Natural killer cell treated with Interleukin-12 subunit alpha and Interleukin-12 subunit beta and Interleukin-15 and Interleukin-18, amount 100 ng/mL, for 72 hours (primary cell): ENCODE results near the gene KIR2DL4. TPM values are rescaled to one million over a fixed set of nuclear protein-coding genes. Genes with fewer than 3 reads are reported as not detected.
"Not testable (repeated sequence)": the region's sequence is repeated elsewhere in the genome, so short reads cannot be mapped to it uniquely, and the experiment has no call there.

ENCODE experiments used
- ATAC-seq, 2 donors: fragments of 150-1000 bp; cut with Tn5 transposase in 1 of 2; sonication (Bioruptor Pico), chemical (Tn5 transposase) in 1 of 2; 2 replicates each; pipeline ENCODE4 v1.10.0; 2021
- DNase-seq: peaks from one replicate; pipeline ENCODE4 v3.0.0; 2022; ENCODE audit warnings: low spot score
- H3K27ac Mint-ChIP-seq, 2 donors: 1 replicate in 1 of 2; 2 replicates in 1 of 2; pipeline ENCODE4 v1.8.0; 2022; ENCODE audit warnings: mixed read lengths in 2 of 2, mild to moderate bottlenecking in 1 of 2, moderate library complexity in 1 of 2
- H3K27me3 Mint-ChIP-seq, 2 donors: 1 replicate in 1 of 2; 2 replicates in 1 of 2; pipeline ENCODE4 v1.8.0; 2022; ENCODE audit warnings: mixed read lengths in 2 of 2
- H3K36me3 Mint-ChIP-seq: one replicate; pipeline ENCODE4 v1.8.0; 2022; ENCODE audit warnings: mixed read lengths
- H3K4me1 Mint-ChIP-seq, 2 donors: 1 replicate in 1 of 2; 2 replicates in 1 of 2; pipeline ENCODE4 v1.8.0; 2022; ENCODE audit warnings: low read depth in 2 of 2, mixed read lengths in 2 of 2, mild to moderate bottlenecking in 1 of 2
- H3K4me3 Mint-ChIP-seq: one replicate; pipeline ENCODE4 v1.8.0; 2022; ENCODE audit warnings: mixed read lengths
- H3K9me3 Mint-ChIP-seq: 2 replicates; pipeline ENCODE4 v1.8.0; 2022; ENCODE audit warnings: mixed read lengths
- total RNA-seq, 2 donors: library from RNA; stranded (reverse); gene quantifications; one replicate each; pipeline ENCODE4 v1.2.3, GENCODE V29; 2022

Gene KIR2DL4
- total RNA-seq, 2 donors from 2014 or later = 4.2 to 6.6 TPM

DNA sequence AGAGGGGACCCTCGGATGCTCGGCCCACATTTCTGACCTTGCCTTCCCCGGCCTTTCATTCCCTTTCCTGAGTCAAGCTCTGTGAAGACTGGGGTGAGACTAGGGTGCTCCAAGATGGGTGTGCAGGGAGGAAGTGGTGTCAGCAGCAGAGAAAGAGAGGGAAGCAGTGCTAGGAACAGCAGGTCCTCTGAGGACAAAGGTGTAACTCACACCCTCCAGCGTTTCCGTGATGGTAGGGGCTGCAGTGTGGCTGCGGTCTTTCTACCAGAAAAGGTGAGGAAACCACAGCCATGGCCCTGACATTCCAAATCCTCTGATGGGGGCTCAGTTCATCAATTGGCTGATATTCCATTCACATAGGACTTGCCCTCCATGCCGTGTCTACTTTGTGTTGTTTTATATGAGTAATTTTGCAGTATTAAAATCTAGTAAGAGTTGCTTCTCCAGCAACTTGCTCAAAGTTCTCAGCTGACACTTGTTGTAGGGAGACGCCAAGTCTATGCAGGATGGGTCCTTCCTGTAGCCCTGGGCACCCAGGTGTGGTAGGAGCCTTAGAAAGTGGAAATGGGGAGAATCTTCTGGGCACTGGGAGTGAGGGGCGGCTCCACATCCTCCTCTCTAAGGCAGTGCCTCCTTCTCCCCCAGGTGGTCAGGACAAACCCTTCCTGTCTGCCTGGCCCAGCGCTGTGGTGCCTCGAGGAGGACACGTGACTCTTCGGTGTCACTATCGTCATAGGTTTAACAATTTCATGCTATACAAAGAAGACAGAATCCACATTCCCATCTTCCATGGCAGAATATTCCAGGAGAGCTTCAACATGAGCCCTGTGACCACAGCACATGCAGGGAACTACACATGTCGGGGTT, 14.5 kb downstream of the KIR2DL4 start:
- peak overlapping the region; percentile 92 to 95 for H3K27ac Mint-ChIP-seq
- H3K27me3 Mint-ChIP-seq = peaks cover 3 to 7% of the 10 kb centered on the region in 2 donors
- peaks cover 45 to 46% of the 10 kb centered on the region in 2 donors for H3K4me1 Mint-ChIP-seq
- no peaks in the 10 kb centered on the region for H3K9me3 Mint-ChIP-seq
- H3K4me3 Mint-ChIP-seq = peak overlapping the region; percentile 87
- ATAC-seq = peak; percentile 56 to 75
- H3K36me3 Mint-ChIP-seq = no peaks in the 10 kb centered on the region
- no peak for DNase-seq

DNA sequence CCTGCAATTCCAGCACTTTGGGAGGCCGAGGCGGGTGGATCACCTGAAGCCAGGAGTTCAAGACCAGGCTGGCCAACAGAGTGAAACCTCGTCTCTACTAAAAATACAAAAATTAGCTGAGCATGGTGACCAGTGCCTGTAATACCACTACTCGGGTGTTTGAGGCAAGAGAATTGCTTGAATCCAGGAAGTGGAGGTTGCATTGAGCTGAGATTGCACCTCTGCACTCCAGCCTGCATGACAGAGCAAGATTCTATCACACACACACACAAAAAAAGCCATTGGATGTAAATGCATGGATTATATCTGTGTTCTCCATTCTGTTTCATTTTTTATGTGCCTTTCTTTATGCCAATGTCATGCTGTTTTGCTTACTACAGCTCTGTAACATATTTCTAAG, 21.0 kb downstream of the KIR2DL4 start:
- not testable (repeated sequence) for H3K36me3 Mint-ChIP-seq, H3K9me3 Mint-ChIP-seq

GRCh38 chr19:54825326-54825725, 21.9 kb downstream of the KIR2DL4 start:
- H3K36me3 Mint-ChIP-seq, H3K27ac Mint-ChIP-seq, H3K9me3 Mint-ChIP-seq, H3K4me3 Mint-ChIP-seq, ATAC-seq, DNase-seq: not testable (repeated sequence)
- peaks cover 5 to 12% of the 10 kb centered on the region in 2 donors for H3K27me3 Mint-ChIP-seq
- H3K4me1 Mint-ChIP-seq = peaks cover 7 to 15% of the 10 kb centered on the region in 2 donors

More for the DNA sequence above, 21.0 kb downstream of the KIR2DL4 start:
- Mint-ChIP-seq H3K27me3 (peaks cover 5 to 12% of the 10 kb centered on the region in 2 donors), H3K4me1 (peaks cover 9 to 18% of the 10 kb centered on the region in 2 donors)
- not testable (repeated sequence) for ATAC-seq, H3K27ac Mint-ChIP-seq, H3K4me3 Mint-ChIP-seq, DNase-seq

DNA sequence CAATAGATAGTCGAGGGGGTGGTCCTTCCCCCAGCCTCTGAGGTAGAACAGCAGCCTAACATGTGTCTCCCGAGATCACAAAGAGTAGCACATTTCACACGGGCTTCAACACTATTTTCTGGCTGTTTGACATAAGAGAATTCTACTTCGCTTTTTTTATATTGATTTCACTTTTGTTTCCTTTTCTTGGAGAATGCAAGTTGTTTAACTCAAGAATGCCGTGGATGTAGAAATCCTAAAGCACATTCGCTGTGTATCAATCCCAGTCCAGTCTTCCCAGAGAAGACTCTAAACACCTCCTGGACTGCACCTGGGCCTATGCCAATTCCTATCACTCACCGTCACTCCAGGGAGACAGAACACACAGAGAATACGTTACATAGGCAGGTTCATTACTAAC, 24.7 kb downstream of the KIR2DL4 start:
- peaks cover 16 to 17% of the 10 kb centered on the region in 2 donors for H3K4me1 Mint-ChIP-seq
- ATAC-seq, H3K36me3 Mint-ChIP-seq, H3K27me3 Mint-ChIP-seq, H3K4me3 Mint-ChIP-seq, DNase-seq, H3K9me3 Mint-ChIP-seq: not testable (repeated sequence)
- H3K27ac Mint-ChIP-seq = peak overlapping the region in 1 of 2 donors; percentile 31

DNA sequence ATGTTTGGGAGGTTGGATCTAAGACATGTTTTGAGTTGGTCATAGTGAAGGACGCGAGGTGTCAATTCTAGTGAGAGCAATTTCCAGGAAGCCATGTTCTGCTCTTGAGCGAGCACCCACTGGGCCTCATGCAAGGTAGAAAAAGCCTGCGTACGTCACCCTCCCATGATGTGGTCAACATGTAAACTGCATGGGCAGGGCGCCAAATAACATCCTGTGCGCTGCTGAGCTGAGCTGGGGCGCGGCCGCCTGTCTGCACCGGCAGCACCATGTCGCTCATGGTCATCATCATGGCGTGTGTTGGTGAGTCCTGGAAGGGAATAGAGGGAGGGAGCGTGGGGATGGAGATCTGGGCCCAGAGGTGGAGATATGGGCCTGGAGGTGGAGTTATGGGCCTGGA, 29.1 kb downstream of the KIR2DL4 start, which contains the start of gene KIR2DS4:
TSS of gene KIR2DS4 (plus strand) at position 181 of the 400 bp plus-strand sequence.
- not testable (repeated sequence) for DNase-seq, H3K9me3 Mint-ChIP-seq, ATAC-seq, H3K36me3 Mint-ChIP-seq, H3K27me3 Mint-ChIP-seq
- H3K4me1 Mint-ChIP-seq = peaks cover 42 to 48% of the 10 kb centered on the region in 2 donors
- peak within 1 kb of the TSS; percentile 80 to 98 for H3K27ac Mint-ChIP-seq
- H3K4me3 Mint-ChIP-seq = peak within 1 kb of the TSS; percentile 94

- H3K4me3 Mint-ChIP-seq = peak overlapping the region; percentile 69
- H3K27ac Mint-ChIP-seq = peak overlapping the region; percentile 28 to 68
- not testable (repeated sequence) for DNase-seq, H3K9me3 Mint-ChIP-seq
- peaks cover 16% of the 10 kb centered on the region for H3K36me3 Mint-ChIP-seq
- H3K27me3 Mint-ChIP-seq = peaks cover 0 to 13% of the 10 kb centered on the region in 2 donors
- peaks cover 41 to 63% of the 10 kb centered on the region in 2 donors for H3K4me1 Mint-ChIP-seq
- peak; percentile 73 to 95 for ATAC-seq
Observed at GRCh38 chr19:54835126-54835525, 31.7 kb downstream of the KIR2DL4 start.

- Mint-ChIP-seq H3K27me3 (peaks cover 0 to 13% of the 10 kb centered on the region in 2 donors), H3K36me3 (peaks cover 16% of the 10 kb centered on the region), H3K4me1 (peaks cover 34 to 58% of the 10 kb centered on the region in 2 donors), H3K4me3 (peak overlapping the region; percentile 5)
- not testable (repeated sequence) for ATAC-seq, DNase-seq, H3K9me3 Mint-ChIP-seq, H3K27ac Mint-ChIP-seq
Observed at GRCh38 chr19:54837522-54837921, 34.1 kb downstream of the KIR2DL4 start.

GRCh38 chr19:54843171-54843570, 39.8 kb downstream of the KIR2DL4 start:
- not testable (repeated sequence) for ATAC-seq, H3K4me3 Mint-ChIP-seq, DNase-seq, H3K27ac Mint-ChIP-seq, H3K9me3 Mint-ChIP-seq
- Mint-ChIP-seq H3K27me3 (peaks cover 5 to 17% of the 10 kb centered on the region in 2 donors), H3K4me1 (peaks cover 0 to 10% of the 10 kb centered on the region in 2 donors), H3K36me3 (peaks cover 15% of the 10 kb centered on the region)

GRCh38 chr19:54850061-54850640, 46.7 kb downstream of the KIR2DL4 start, which contains the start of gene KIR3DL2:
KIR3DL2 (plus strand) TSS chr19:54850443; CDS start chr19:54850476, 33 bp downstream.
- ATAC-seq = peak in 1 of 2 donors; percentile 83
- H3K27ac Mint-ChIP-seq = peak within 1 kb of the TSS; percentile 83 to 99
- peaks cover 16 to 32% of the 10 kb centered on the region in 2 donors for H3K4me1 Mint-ChIP-seq
- not testable (repeated sequence) for H3K9me3 Mint-ChIP-seq, H3K36me3 Mint-ChIP-seq, DNase-seq, H3K27me3 Mint-ChIP-seq
- peak within 1 kb of the TSS; percentile 99 for H3K4me3 Mint-ChIP-seq

DNA sequence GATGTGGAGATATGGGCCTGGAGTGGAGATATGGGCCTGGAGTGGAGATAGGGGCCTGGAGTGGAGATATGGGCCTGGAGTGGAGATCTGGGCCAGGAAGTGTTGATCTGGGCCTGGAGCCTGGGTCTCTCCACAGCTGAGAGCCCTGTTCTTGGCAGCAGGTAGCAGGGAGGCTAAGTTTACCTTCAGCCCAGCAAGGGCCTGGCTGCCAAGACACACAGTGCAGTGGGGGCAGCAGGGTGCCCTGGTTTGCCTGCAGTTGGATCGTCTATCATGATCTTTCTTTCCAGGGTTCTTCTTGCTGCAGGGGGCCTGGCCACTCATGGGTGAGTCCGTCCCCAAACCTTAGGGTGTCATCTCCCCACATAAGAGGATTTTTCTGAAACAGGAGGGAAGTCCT, 47.5 kb downstream of the KIR2DL4 start:
- Mint-ChIP-seq H3K9me3 (no peaks in the 10 kb centered on the region), H3K27ac (peak overlapping the region; percentile 83 to 99), H3K27me3 (peaks cover 0 to 12% of the 10 kb centered on the region in 2 donors), H3K36me3 (peaks cover 11% of the 10 kb centered on the region), H3K4me3 (peak overlapping the region; percentile 99), H3K4me1 (peaks cover 22 to 36% of the 10 kb centered on the region in 2 donors)
- ATAC-seq (peak in 1 of 2 donors; percentile 59), DNase-seq (no peak)

GRCh38 chr19:54851353-54851752, 47.9 kb downstream of the KIR2DL4 start:
- Mint-ChIP-seq H3K4me3 (peak overlapping the region; percentile 99), H3K9me3 (no peaks in the 10 kb centered on the region), H3K36me3 (peaks cover 11% of the 10 kb centered on the region), H3K27me3 (peaks cover 0 to 12% of the 10 kb centered on the region in 2 donors), H3K27ac (peak overlapping the region; percentile 83 to 99), H3K4me1 (peaks cover 22 to 36% of the 10 kb centered on the region in 2 donors)
- peak in 1 of 2 donors; percentile 57 for ATAC-seq
- no peak for DNase-seq

GRCh38 chr19:54855241-54855640, 51.8 kb downstream of the KIR2DL4 start:
- H3K4me3 Mint-ChIP-seq, H3K9me3 Mint-ChIP-seq, ATAC-seq, DNase-seq, H3K27me3 Mint-ChIP-seq: not testable (repeated sequence)
- peak overlapping the region; percentile 3 to 12 for H3K27ac Mint-ChIP-seq
- H3K4me1 Mint-ChIP-seq = peaks cover 18 to 35% of the 10 kb centered on the region in 2 donors
- H3K36me3 Mint-ChIP-seq = peaks cover 22% of the 10 kb centered on the region

DNA sequence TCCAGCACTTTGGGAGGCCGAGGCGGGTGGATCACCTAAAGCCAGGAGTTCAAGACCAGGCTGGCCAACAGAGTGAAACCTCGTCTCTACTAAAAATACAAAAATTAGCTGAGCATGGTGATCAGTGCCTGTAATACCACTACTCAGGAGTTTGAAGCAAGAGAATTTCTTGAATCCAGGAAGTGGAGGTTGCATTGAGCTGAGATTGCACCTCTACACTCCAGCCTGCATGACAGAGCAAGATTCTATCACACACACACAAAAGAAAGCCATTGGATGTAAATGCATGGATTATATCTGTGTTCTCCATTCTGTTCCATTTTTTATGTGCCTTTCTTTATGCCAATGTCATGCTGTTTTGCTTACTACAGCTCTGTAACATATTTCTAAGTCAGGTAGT, 55.1 kb downstream of the KIR2DL4 start:
- H3K27me3 Mint-ChIP-seq = peaks cover 7 to 11% of the 10 kb centered on the region in 2 donors
- ATAC-seq = not testable (repeated sequence)
- H3K4me1 Mint-ChIP-seq = peaks cover 8 to 18% of the 10 kb centered on the region in 2 donors

More for the DNA sequence above, 55.1 kb downstream of the KIR2DL4 start:
- DNase-seq, H3K4me3 Mint-ChIP-seq, H3K27ac Mint-ChIP-seq, H3K9me3 Mint-ChIP-seq: not testable (repeated sequence)
- peaks cover 40% of the 10 kb centered on the region for H3K36me3 Mint-ChIP-seq
